Esophagus muscularis mucosa (tissue), 3 donors: Measurements from ENCODE around the gene ZNF407.

ENCODE experiments used
- EP300 ChIP-seq: sonication (generic); formaldehyde crosslinking; IDR thresholded peaks from one replicate; pipeline ENCODE4 v1.6.1; 2017; ENCODE audit warnings: antibody characterized with exemption
- TF ChIP-seq, protein P1 (sequence below), 3 experiments: fragments of 200-600 bp in 2 of 3; fragments of 450-650 bp in 1 of 3; sonication (generic) in 2 of 3; IDR thresholded peaks; one replicate each; pipeline ENCODE4 v1.5.1; 2017 to 2019; ENCODE audit warnings: antibody characterized with exemption in 3 of 3, mild to moderate bottlenecking in 2 of 3, moderate library complexity in 1 of 3

DNA sequence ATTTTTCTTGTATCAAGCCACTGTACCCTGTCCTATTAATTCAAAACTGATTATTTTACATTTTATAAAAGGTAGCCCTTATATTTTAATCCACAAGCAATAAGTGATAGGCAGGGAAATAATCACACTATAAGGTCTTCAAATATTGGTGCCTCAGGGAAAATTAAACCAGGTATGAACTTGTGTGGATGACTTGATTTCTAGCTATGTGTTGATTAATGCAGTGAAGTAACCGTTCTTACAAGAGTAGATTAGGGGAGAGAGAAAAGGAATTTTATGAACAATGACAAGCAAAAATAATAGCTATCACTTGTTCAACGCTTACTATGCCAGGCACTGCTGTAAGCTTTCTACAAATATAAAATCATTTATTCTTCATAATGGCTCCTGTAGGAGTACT, 411.6 kb downstream of the ZNF407 start:
- TF ChIP-seq, protein P1, sequence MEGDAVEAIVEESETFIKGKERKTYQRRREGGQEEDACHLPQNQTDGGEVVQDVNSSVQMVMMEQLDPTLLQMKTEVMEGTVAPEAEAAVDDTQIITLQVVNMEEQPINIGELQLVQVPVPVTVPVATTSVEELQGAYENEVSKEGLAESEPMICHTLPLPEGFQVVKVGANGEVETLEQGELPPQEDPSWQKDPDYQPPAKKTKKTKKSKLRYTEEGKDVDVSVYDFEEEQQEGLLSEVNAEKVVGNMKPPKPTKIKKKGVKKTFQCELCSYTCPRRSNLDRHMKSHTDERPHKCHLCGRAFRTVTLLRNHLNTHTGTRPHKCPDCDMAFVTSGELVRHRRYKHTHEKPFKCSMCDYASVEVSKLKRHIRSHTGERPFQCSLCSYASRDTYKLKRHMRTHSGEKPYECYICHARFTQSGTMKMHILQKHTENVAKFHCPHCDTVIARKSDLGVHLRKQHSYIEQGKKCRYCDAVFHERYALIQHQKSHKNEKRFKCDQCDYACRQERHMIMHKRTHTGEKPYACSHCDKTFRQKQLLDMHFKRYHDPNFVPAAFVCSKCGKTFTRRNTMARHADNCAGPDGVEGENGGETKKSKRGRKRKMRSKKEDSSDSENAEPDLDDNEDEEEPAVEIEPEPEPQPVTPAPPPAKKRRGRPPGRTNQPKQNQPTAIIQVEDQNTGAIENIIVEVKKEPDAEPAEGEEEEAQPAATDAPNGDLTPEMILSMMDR (IDR thresholded peaks at IDR 0.05): no peak
- TF ChIP-seq EP300: no peak
